K562 (cell line): ENCODE results near the gene ARHGAP22. TPM values are rescaled to one million over a fixed set of nuclear protein-coding genes. Genes with fewer than 3 reads are reported as not detected.

Experiments used
- ATAC-seq: fragments of 200-7000 bp; cut with Tn5 transposase; 3 replicates; pipeline ENCODE4 v1.9.1; 2020; ENCODE audit warnings: moderate library complexity
- BruUV-seq: library from RNA; stranded (reverse); fragments of 400-500 nt; replicated peaks from 2 replicates; lab custom pipeline; 2021; lab: Mats Ljungman, UMichigan
- CTCF ChIA-PET: fragments of 300-600 bp; formaldehyde crosslinking; extraction: SDS; loops from one replicate; lab custom pipeline; 2021; ENCODE audit warnings: low intra/inter-chr PET ratio; lab: Yijun Ruan, JAX
- POLR2A ChIA-PET: fragments of 300-600, 350-650 bp; sonication (Branson Sonifier 250); formaldehyde crosslinking; extraction: SDS; loops from one replicate; lab custom pipeline; 2021; ENCODE audit warnings: antibody characterized with exemption, inconsistent platforms; lab: Yijun Ruan, JAX
- DNase-seq, 4 experiments: peaks; one replicate each; pipeline versions ENCODE4 v3.0.0 to v3.0.0-alpha.2; 2011 to 2018; ENCODE audit warnings: low spot score in 3 of 4, mixed read lengths in 3 of 4; ENCODE audit errors: extremely low read depth in 1 of 4
- FAIRE-seq: peaks from 2 replicates; lab custom pipeline; 2011; peaks lifted over from hg19 to GRCh38; lab: Jason Lieb, UNC
- H2AFZ ChIP-seq: 2 replicates; pipeline ENCODE4 v1.6.0; 2011; ENCODE audit warnings: low read depth, low read length, control low read depth, inconsistent platforms
- H3K27ac ChIP-seq: fragments of 200-600 bp; 3 replicates; pipeline ENCODE4 v1.8.0; 2011; ENCODE audit warnings: low read depth, mild to moderate bottlenecking, control low read depth, inconsistent platforms, low read length, moderate library complexity, mixed read lengths; ENCODE audit errors: extremely low read depth
- H3K27me3 ChIP-seq, 2 experiments: fragments of 300-600 bp in 1 of 2; 2 replicates in 1 of 2; 3 replicates in 1 of 2; pipeline versions ENCODE4 v1.6.0 to v1.8.0; 2011; ENCODE audit warnings: inconsistent platforms in 2 of 2, low read length in 2 of 2, mild to moderate bottlenecking in 1 of 2, mixed read lengths in 1 of 2, moderate library complexity in 1 of 2; ENCODE audit not compliant: control insufficient read depth in 2 of 2, insufficient read depth in 2 of 2
- H3K36me3 ChIP-seq: fragments of 300-600 bp; 3 replicates; pipeline ENCODE4 v1.8.0; 2011; ENCODE audit warnings: mild to moderate bottlenecking, low read length, inconsistent platforms; ENCODE audit not compliant: control insufficient read depth, insufficient read depth
- H3K4me1 ChIP-seq, 2 experiments: fragments of 200-600 bp in 1 of 2; replicated peaks in 1 of 2; 2 replicates in 1 of 2; 3 replicates in 1 of 2; pipeline versions ENCODE4 v1.5.1 to v1.8.0; 2011; ENCODE audit warnings: inconsistent platforms in 2 of 2, low read length in 2 of 2, mild to moderate bottlenecking in 1 of 2, mixed read lengths in 1 of 2, moderate library complexity in 1 of 2; ENCODE audit not compliant: control insufficient read depth in 2 of 2, insufficient read depth in 2 of 2
- H3K4me2 ChIP-seq: 2 replicates; pipeline ENCODE4 v1.6.1; 2011; ENCODE audit warnings: low read length, control low read depth, inconsistent platforms, mixed read lengths; ENCODE audit not compliant: insufficient read depth
- H3K4me3 ChIP-seq: fragments of 200-600 bp; sonication (generic), shearing (Covaris generic); 2 replicates; pipeline ENCODE4 v1.5.1; 2016; ENCODE audit warnings: control low read depth, inconsistent platforms
- H3K79me2 ChIP-seq: fragments of 200-600 bp; 3 replicates; pipeline ENCODE4 v1.8.0; 2011; ENCODE audit warnings: low read length, inconsistent platforms; ENCODE audit not compliant: control insufficient read depth, insufficient read depth
- H3K9ac ChIP-seq, 2 experiments: 2 replicates each; pipeline versions ENCODE4 v1.6.0 to v1.6.1; 2011; ENCODE audit warnings: low read depth in 2 of 2, low read length in 2 of 2, control low read depth in 1 of 2, inconsistent platforms in 1 of 2, mild to moderate bottlenecking in 1 of 2, mixed read lengths in 1 of 2; ENCODE audit not compliant: insufficient read depth in 1 of 2
- H3K9me1 ChIP-seq: one replicate; pipeline ENCODE4 v1.6.0; 2011; ENCODE audit warnings: inconsistent platforms, mild to moderate bottlenecking, low read length, moderate library complexity; ENCODE audit not compliant: control insufficient read depth, insufficient read depth
- H3K9me3 ChIP-seq: replicated peaks from 2 replicates; pipeline ENCODE4 v1.5.1; 2011; ENCODE audit warnings: low read depth, low read length, inconsistent platforms; ENCODE audit not compliant: control insufficient read depth, insufficient read depth
- H4K20me1 ChIP-seq: replicated peaks from 2 replicates; pipeline ENCODE4 v1.6.1; 2011; ENCODE audit warnings: low read length, inconsistent platforms, mixed read lengths; ENCODE audit not compliant: control insufficient read depth, insufficient read depth
- CEBPB ChIP-seq: fragments of 450-650 bp; IDR thresholded peaks from 2 replicates; pipeline ENCODE4 v1.6.1; 2016; ENCODE audit warnings: missing genetic modification characterization, missing compliant biosample characterization
- ELF1 ChIP-seq: fragments of 200-800 bp; sonication (Bioruptor generic); IDR thresholded peaks from 2 replicates; pipeline ENCODE4 v1.6.1; 2016; ENCODE audit warnings: missing genetic modification characterization, missing compliant biosample characterization
- GABPB2 ChIP-seq: fragments of 250-450 bp; sonication (Bioruptor Pico); conservative IDR thresholded peaks from 2 replicates; pipeline ENCODE4 v1.5.1; 2021; ENCODE audit warnings: mild to moderate bottlenecking
- LCOR ChIP-seq: sonication (generic); formaldehyde crosslinking; IDR thresholded peaks from 2 replicates; pipeline ENCODE4 v1.8.0; 2022; ENCODE audit warnings: mild to moderate bottlenecking, missing genetic modification reagents
- MCM5 ChIP-seq: fragments of 450-650 bp; IDR thresholded peaks from 2 replicates; pipeline ENCODE4 v1.6.1; 2016; ENCODE audit warnings: low read depth
- NR3C1 ChIP-seq: sonication (generic); formaldehyde crosslinking; IDR thresholded peaks from 2 replicates; pipeline ENCODE4 v1.8.1; 2022; ENCODE audit warnings: missing genetic modification reagents
- POU5F1 ChIP-seq: fragments of 150-350 bp; IDR thresholded peaks from 2 replicates; pipeline ENCODE4 v1.6.1; 2014; ENCODE audit warnings: borderline replicate concordance, low read length, low read depth, mild to moderate bottlenecking; ENCODE audit not compliant: partially characterized antibody
- SIN3A ChIP-seq, 2 experiments: fragments of 150-350 bp in 1 of 2; IDR thresholded peaks; 2 replicates each; pipeline ENCODE4 v1.6.1; 2011 to 2016; ENCODE audit warnings: borderline replicate concordance in 2 of 2, low read depth in 2 of 2, low read length in 2 of 2, mild to moderate bottlenecking in 2 of 2, moderate library complexity in 2 of 2; ENCODE audit not compliant: control insufficient read depth in 1 of 2
- SRF ChIP-seq, 2 experiments: fragments of 250-450, 450-650 bp in 1 of 2; sonication (Bioruptor Pico) in 1 of 2; sonication (generic) in 1 of 2; formaldehyde crosslinking; IDR thresholded peaks; 2 replicates each; pipeline versions ENCODE4 v1.5.0 to v1.5.1; 2020 to 2022; ENCODE audit warnings: mild to moderate bottlenecking in 1 of 2, missing genetic modification reagents in 1 of 2
- TAF7 ChIP-seq: fragments of 450-650 bp; IDR thresholded peaks from 2 replicates; pipeline ENCODE4 v1.6.1; 2016; ENCODE audit warnings: missing genetic modification characterization, missing compliant biosample characterization
- TCF7 ChIP-seq: sonication (generic); IDR thresholded peaks from 2 replicates; pipeline ENCODE4 v1.6.1; 2016; ENCODE audit warnings: antibody characterized with exemption, borderline replicate concordance
- USF1 ChIP-seq: sonication (generic); formaldehyde crosslinking; IDR thresholded peaks from 2 replicates; pipeline ENCODE4 v1.9.0; 2022; ENCODE audit warnings: mild to moderate bottlenecking, missing genetic modification reagents
- ZNF3 ChIP-seq: fragments of 250-450 bp; sonication (Bioruptor Pico); IDR thresholded peaks from 2 replicates; pipeline ENCODE4 v1.5.0; 2021; ENCODE audit warnings: mild to moderate bottlenecking, moderate library complexity
- ZNF311 ChIP-seq: fragments of 250-450 bp; sonication (Bioruptor Pico); IDR thresholded peaks from 2 replicates; pipeline ENCODE4 v1.4.0; 2020; ENCODE audit warnings: mild to moderate bottlenecking, moderate library complexity
- ZNF507 ChIP-seq: conservative IDR thresholded peaks from 2 replicates; pipeline ENCODE4 v1.6.1; 2017; ENCODE audit warnings: missing genetic modification characterization, missing compliant biosample characterization
- ZNF518B ChIP-seq: fragments of 250-450 bp; sonication (Bioruptor Pico); IDR thresholded peaks from 2 replicates; pipeline ENCODE4 v1.5.0; 2021; ENCODE audit warnings: mild to moderate bottlenecking, moderate library complexity
- ZSCAN29 ChIP-seq: fragments of 450-650 bp; IDR thresholded peaks from 2 replicates; pipeline ENCODE4 v1.6.1; 2017
- WGBS: fragments of 100-300 bp; shearing (Covaris generic); methylation state at CpG from one replicate; pipeline ENCODE4 v1.1.6; 2016; ENCODE audit warnings: low coverage, mixed read lengths; ENCODE audit not compliant: insufficient coverage; ENCODE audit errors: missing lambda C conversion rate; 5-methylcytosine and 5-hydroxymethylcytosine counted together
- in situ Hi-C: fragments of 300-500 bp; cut with MboI; formaldehyde crosslinking; loops from 4 replicates; pipeline ENCODE4 v1.15.0; 2018; ENCODE audit warnings: inconsistent platforms, mixed read lengths
- intact Hi-C: fragments of 100-400 bp; cut with micrococcal nuclease; formaldehyde crosslinking; loops from 2 replicates; pipeline ENCODE4 v1.14.2; 2022
- polyA plus RNA-seq, 8 experiments: library from polyadenylated mRNA; depleted of rRNA in 4 of 8; stranded (reverse) in 5 of 8; unstranded in 3 of 8; fragments of >200 nt; fragmentation: Nextera tagmentation in 2 of 8; fragmentation: Illumina TruSeq in 1 of 8; extraction: Ambion mirVana in 2 of 8; extraction: Trizol in 1 of 8; gene quantifications; 2 replicates each; pipeline versions ENCODE4 v1.2.1 to v1.2.3, GENCODE V29; 2011 to 2014; ENCODE audit warnings: inconsistent platforms in 1 of 8, missing spikeins in 1 of 8
- total RNA-seq, 7 experiments: library from RNA; depleted of rRNA in 6 of 7; stranded (reverse); fragments of >200 nt in 6 of 7; fragmentation: Illumina TruSeq in 2 of 7; extraction: Trizol in 2 of 7; gene quantifications; 2 replicates each; pipeline versions ENCODE4 v1.2.1 to v1.2.3, GENCODE V29; 2011 to 2021; ENCODE audit warnings: low replicate concordance in 1 of 7
- TF ChIP-seq, protein P1 (sequence below), 2 experiments: fragments of 450-650 bp; conservative IDR thresholded peaks; 2 replicates each; pipeline ENCODE4 v1.6.1; 2017; ENCODE audit warnings: mild to moderate bottlenecking in 2 of 2, moderate library complexity in 2 of 2

The ARHGAP22 gene
- total and polyA plus RNA-seq, 9 of the 15 experiments (the other 6 are each of a cell fraction or from before 2014, with no cell fraction given): 1.3 to 28.1 (median 12.7) TPM

DNA sequence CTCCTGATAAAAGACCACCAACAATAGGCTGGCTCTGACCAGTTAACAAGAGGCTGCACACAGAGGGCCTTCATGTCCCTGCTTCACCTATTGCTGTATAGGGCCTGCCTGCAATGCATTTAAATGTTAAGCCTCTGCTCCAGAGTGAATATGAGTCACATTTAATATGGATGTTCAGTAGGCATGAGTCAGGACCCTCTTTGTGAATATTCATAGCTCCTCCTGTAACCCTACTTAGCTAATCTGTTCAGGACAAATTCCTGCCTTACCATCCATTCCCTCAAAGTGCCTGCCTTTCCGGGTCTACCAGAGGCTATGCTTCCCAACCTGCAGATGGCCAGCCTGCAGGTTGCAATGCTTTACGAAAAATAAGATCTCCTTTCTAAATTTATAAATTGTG is 32.5 kb downstream of the ARHGAP22 start (continued):
- TF ChIP-seq ZSCAN29: no peak

DNA sequence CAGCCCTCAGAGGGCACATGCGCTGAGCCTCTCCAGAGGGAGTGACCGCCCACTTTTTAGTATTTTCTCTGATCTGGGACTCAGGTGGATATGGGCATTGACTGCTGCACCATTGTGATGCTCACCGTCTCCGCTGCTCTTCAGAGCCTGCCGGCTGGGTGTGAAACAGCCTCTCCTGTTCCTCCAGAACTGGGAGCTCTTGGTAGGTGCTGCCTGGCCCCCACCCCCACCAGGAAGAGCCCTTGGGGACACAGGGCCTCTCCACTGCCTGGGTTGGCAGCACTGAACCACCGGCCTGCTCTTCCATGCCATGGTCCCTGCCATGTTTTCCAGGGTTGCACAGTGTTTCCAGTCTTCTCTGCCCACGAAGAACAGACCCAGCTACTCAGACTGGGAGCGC is 36.3 kb downstream of the ARHGAP22 start:
- no peak overlapping the region for H3K27ac ChIP-seq
- ATAC-seq (no peak), DNase-seq (no peak), FAIRE-seq (no peak)
- BruUV-seq: no TSS peak
- H3K9me3 ChIP-seq: no peaks in the 10 kb centered on the region
- peaks cover 16 to 37% of the 10 kb centered on the region in 2 experiments; a peak in 3 of 5 replicates for H3K27me3 ChIP-seq
- POLR2A ChIA-PET: no interaction called here
- H3K36me3 ChIP-seq: no peaks in the 10 kb centered on the region
- WGBS: 7% methylated on average over 8 of the region's 8 CpGs
- no peaks in the 10 kb centered on the region for H4K20me1 ChIP-seq
- H3K9me1 ChIP-seq: no peaks in the 10 kb centered on the region
- CTCF ChIA-PET: no interaction called here
- H3K79me2 ChIP-seq: no peaks in the 10 kb centered on the region
- no peak overlapping the region for H3K9ac ChIP-seq
- no peak overlapping the region for H3K4me3 ChIP-seq
- in situ Hi-C loops: no loop called here
- no peak overlapping the region for H3K4me2 ChIP-seq
- H2AFZ ChIP-seq: no peak overlapping the region
- intact Hi-C loops: no loop called here
- no peaks in the 10 kb centered on the region for H3K4me1 ChIP-seq
- TF ChIP-seq LCOR (CRISPR knock-in tag) (no peak), NR3C1 (CRISPR knock-in tag) (no peak), POU5F1 (no peak), TCF7 (no peak), USF1 (CRISPR knock-in tag) (no peak), ELF1 (tag) (no peak), SRF (CRISPR knock-in tag; IDR thresholded peaks at IDR 0.05) (no peak), MCM5 (no peak), ZNF311 (no peak), CEBPB (tag) (no peak), ZNF3 (no peak), TAF7 (tag) (no peak), GABPB2 (no peak), SIN3A (IDR thresholded peaks at IDR 0.05; ENCODE audit: borderline replicate concordance in 2 of 2, control insufficient read depth in 1 of 2, low read depth in 2 of 2, low read length in 2 of 2) (no peak), ZNF507 (no peak), ZNF518B (CRISPR knock-in tag) (no peak)
- TF ChIP-seq, protein P1, sequence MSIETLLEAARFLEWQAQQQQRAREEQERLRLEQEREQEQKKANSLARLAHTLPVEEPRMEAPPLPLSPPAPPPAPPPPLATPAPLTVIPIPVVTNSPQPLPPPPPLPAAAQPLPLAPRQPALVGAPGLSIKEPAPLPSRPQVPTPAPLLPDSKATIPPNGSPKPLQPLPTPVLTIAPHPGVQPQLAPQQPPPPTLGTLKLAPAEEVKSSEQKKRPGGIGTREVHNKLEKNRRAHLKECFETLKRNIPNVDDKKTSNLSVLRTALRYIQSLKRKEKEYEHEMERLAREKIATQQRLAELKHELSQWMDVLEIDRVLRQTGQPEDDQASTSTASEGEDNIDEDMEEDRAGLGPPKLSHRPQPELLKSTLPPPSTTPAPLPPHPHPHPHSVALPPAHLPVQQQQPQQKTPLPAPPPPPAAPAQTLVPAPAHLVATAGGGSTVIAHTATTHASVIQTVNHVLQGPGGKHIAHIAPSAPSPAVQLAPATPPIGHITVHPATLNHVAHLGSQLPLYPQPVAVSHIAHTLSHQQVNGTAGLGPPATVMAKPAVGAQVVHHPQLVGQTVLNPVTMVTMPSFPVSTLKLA (conservative IDR thresholded peaks at IDR 0.05): no peak
